ENCODE results near the gene ROBO1.
A peak's percentile ranks its signal among the peaks of the same experiment; 100 is the strongest.

The ROBO1 gene

GRCh38 chr3:78589778-78590177 is 1178.0 kb downstream of the ROBO1 start:
- FAIRE-seq: no peak
- no peak for DNase-seq (ENCODE audit: low spot score)

- FAIRE-seq (no peak), DNase-seq (ENCODE audit: low spot score) (no peak)
Measured at GRCh38 chr3:78588906-78589621, 1178.7 kb downstream of the ROBO1 start.

- DNase-seq (ENCODE audit: low spot score) (peak; percentile 23), FAIRE-seq (no peak)
Measured at GRCh38 chr3:78580681-78581080, 1187.1 kb downstream of the ROBO1 start.

- DNase-seq (ENCODE audit: low spot score) (no peak), FAIRE-seq (no peak)
Measured at GRCh38 chr3:78571486-78571885, 1196.3 kb downstream of the ROBO1 start.

- FAIRE-seq (no peak), DNase-seq (ENCODE audit: low spot score) (no peak)
Measured at GRCh38 chr3:78570496-78570895, 1197.3 kb downstream of the ROBO1 start.

GRCh38 chr3:78569804-78570203 is 1198.0 kb downstream of the ROBO1 start:
- FAIRE-seq: no peak
- no peak for DNase-seq (ENCODE audit: low spot score)

GRCh38 chr3:78565712-78566111 is 1202.1 kb downstream of the ROBO1 start:
- FAIRE-seq: no peak
- no peak for DNase-seq (ENCODE audit: low spot score)

- no peak for FAIRE-seq
Measured at GRCh38 chr3:78562328-78562727, 1205.5 kb downstream of the ROBO1 start.

More at GRCh38 chr3:78562328-78562727, 1205.5 kb downstream of the ROBO1 start:
- DNase-seq (ENCODE audit: low spot score): no peak
